ENCODE results near the gene SIRT7.

The SIRT7 gene

GRCh38 chr17:81931557-81932332 is 13.8 kb upstream of the SIRT7 start:
- no peak for DNase-seq

- DNase-seq, result no peak
Measured at GRCh38 chr17:81931189-81931556, 13.2 kb upstream of the SIRT7 start.

GRCh38 chr17:81930142-81931125 is 12.5 kb upstream of the SIRT7 start:
- no peak for DNase-seq

GRCh38 chr17:81929253-81930141 is 11.5 kb upstream of the SIRT7 start:
- DNase-seq, result no peak

- DNase-seq, result no peak
Measured at GRCh38 chr17:81928544-81929252, 10.7 kb upstream of the SIRT7 start.

GRCh38 chr17:81927653-81928543 is 9.9 kb upstream of the SIRT7 start, which contains the start of gene MAFG:
TSS of gene MAFG (minus strand) at chr17:81927735. CDS start at chr17:81923185, 4,550 bp downstream.
- peak; percentile 86 to 89 for DNase-seq

- no peak for DNase-seq
Measured at GRCh38 chr17:81927152-81927652, 9.2 kb upstream of the SIRT7 start.

DNA sequence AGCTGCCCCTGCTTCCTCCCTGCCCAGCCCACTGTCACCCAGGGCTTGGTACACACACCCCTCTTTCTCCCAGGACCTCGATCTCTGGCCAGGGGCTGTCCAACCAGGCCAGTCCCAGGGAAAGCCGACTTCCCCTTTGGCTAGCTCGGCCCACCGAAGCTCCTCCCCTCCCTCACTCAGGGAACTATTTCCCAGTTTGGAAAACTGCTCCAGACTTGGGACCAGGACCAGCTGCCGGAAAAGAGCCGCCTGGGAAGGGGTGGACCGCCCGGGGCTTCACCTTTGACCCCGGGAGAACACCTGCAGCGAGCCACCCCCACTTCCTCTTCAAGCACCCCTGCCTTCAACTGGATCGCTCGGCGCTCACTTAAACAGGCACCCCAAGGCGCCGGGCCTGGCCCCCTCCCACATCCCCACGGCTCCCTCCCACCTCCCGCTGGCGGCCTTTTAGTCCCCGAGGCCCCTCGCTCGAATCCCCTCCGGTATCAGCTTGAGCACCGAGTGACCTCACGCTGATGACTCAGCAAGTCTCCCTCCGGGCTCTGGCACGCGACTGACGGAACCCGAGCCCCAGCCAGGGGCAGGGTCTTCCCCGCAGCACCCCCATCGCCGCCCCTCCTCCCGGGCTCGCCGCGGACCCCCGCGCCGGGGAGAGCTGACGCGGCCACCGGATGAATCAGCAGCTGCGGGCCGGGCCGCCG is 8.6 kb upstream of the SIRT7 start:
- DNase-seq, result peak; percentile 42 to 49

- no peak for DNase-seq
Measured at GRCh38 chr17:81925860-81926450, 8.0 kb upstream of the SIRT7 start.

DNA sequence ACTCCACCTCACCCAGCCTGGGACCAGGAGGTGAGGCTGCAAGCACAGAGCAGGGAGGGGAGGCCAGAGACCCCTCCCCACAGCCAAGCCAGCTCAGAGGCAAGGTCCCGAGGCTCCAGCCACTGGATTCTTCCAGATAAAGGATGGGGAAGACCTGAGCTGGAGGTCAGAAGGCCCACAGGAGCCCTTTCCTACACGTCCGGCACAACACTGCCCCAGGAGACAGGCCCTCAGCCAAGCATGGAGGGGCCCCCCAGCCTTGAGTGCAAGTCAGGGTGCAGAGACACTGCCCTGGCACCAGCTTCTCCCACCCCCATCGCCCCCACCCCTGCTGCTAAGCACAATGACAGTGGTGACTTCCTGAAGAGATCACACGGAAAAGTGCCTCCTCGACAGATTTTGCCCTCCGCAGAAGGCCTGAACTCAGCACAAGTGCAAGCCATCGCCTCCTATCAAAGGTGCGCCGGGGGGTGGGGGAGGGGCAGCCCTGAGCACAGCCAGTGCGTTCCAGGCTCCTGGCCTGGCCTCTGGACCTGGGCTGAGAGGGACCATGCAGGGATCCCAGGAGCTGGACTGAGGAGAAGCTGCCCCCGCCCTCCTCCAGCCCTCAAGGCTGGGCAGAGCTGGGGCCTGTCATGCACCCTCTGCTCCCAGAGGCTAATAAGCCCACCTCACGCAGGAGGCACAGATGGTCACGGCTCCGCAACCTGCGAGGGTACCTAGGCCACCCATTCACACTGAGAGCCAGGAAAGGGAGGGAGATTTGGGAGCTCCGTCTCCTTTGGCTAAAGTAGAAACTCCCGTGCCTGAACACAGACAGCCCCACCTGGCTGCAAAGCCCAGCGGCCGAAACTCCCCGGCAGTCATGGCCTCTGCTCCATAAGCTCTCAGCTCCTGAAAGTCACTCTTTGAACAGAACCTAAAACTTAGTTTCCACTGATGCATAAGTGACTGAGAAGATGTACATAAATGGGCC is 6.9 kb upstream of the SIRT7 start:
- DNase-seq, result no peak

- DNase-seq, result no peak
Measured at GRCh38 chr17:81923302-81924260, 5.6 kb upstream of the SIRT7 start.

DNA sequence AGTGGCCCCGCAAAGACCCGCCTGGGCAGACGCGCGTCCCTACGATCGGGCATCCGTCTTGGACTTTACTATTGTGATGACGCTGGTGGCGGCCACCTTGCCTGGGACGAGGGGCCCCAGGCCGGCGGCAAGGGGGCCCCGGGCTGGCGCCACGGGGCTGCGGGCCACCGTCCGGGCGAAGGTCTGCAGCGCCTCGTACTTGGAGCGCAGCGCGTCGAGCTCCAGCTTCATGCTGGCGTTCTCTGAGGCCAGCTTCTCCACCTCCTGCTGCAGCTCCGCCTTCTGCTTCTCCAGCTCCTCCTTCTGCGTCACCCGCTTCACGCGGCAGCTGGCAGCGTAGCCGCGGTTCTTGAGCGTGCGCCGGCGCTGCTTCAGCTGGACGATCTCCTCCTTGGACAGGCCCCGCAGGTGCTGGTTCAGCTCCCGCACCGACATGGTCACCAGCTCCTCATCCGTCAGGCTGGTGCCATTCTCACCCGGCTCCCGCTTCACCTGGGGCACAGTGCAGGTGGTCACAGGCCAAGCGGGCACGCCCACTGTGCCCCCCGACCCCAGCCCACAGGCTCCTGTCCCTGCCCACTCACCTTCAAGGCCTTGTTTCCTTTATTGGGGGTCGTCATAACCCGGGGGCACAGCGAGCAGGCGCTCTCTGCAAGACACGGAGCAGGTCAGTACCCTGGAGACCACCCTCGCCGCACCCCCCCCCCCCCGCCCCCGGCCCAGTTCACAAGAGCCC is 4.8 kb upstream of the SIRT7 start:
- no peak for DNase-seq

- no peak for DNase-seq
Measured at GRCh38 chr17:81921996-81922565, 4.1 kb upstream of the SIRT7 start.

DNA sequence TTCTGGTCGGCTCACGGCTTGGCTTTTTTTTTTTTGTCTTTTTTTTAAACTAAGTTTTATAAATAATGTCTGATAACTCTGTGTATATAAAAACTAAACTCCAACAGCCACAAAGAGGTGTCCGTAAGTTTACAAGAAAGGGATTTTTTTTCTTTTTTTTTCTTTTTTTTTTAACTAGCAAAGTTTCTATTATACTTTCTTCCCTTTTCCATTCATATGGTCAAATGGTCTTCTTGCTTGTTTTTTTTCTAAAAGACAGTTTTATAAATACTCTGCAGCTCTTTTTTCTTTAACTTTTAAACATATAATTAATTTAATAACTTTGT is 3.5 kb upstream of the SIRT7 start:
- no peak for DNase-seq

GRCh38 chr17:81920612-81921536 is 2.9 kb upstream of the SIRT7 start:
- no peak for DNase-seq
